CD14-positive monocyte (primary cell): ENCODE data around the gene TLCD3B. TPM values are rescaled to one million over a fixed set of nuclear protein-coding genes. Genes with fewer than 3 reads are reported as not detected.

Source experiments
- DNase-seq, 3 donors: peaks; one replicate each; pipeline ENCODE4 v3.0.0-alpha.2; 2011 to 2022
- H2AFZ ChIP-seq: 2 replicates; pipeline ENCODE4 v1.6.0; 2012; ENCODE audit warnings: mild to moderate bottlenecking, low read depth, low read length, inconsistent platforms; ENCODE audit not compliant: insufficient read depth, poor library complexity, severe bottlenecking
- H3K27ac ChIP-seq, 2 donors: 1 replicate in 1 of 2; 2 replicates in 1 of 2; pipeline ENCODE4 v1.5.1; 2012 to 2013; ENCODE audit warnings: low read length in 2 of 2, control low read depth in 1 of 2, inconsistent platforms in 1 of 2, low read depth in 1 of 2, mild to moderate bottlenecking in 1 of 2
- H3K27me3 ChIP-seq, 2 donors: one replicate each; pipeline versions ENCODE4 v1.6.0 to v1.6.1; 2011 to 2013; ENCODE audit warnings: low read length in 2 of 2; ENCODE audit not compliant: control insufficient read depth in 2 of 2, insufficient read depth in 2 of 2
- H3K36me3 ChIP-seq, 2 donors: replicated peaks in 1 of 2; 1 replicate in 1 of 2; 2 replicates in 1 of 2; pipeline versions ENCODE4 v1.5.1 to v1.6.1; 2012 to 2013; ENCODE audit warnings: low read length in 2 of 2, control low read depth in 1 of 2, inconsistent platforms in 1 of 2, mild to moderate bottlenecking in 1 of 2; ENCODE audit not compliant: insufficient read depth in 2 of 2, control insufficient read depth in 1 of 2
- H3K4me1 ChIP-seq, 2 donors: 1 replicate in 1 of 2; 2 replicates in 1 of 2; pipeline versions ENCODE4 v1.5.1 to v1.6.1; 2012 to 2013; ENCODE audit warnings: low read length in 2 of 2, control low read depth in 1 of 2, inconsistent platforms in 1 of 2, mild to moderate bottlenecking in 1 of 2, moderate library complexity in 1 of 2; ENCODE audit not compliant: insufficient read depth in 2 of 2, control insufficient read depth in 1 of 2
- H3K4me2 ChIP-seq: replicated peaks from 2 replicates; pipeline ENCODE3; 2012; ENCODE audit warnings: low read length, moderate library complexity, mild to moderate bottlenecking; ENCODE audit not compliant: poor library complexity, severe bottlenecking; ENCODE audit errors: extremely low read depth
- H3K4me3 ChIP-seq, 3 experiments: fragments of 200-600 bp in 1 of 3; sonication (generic) in 1 of 3; replicated peaks in 1 of 3; 1 replicate in 2 of 3; 2 replicates in 1 of 3; pipeline ENCODE4 v1.5.1; 2011 to 2013; ENCODE audit warnings: low read length in 3 of 3, mild to moderate bottlenecking in 3 of 3, control low read depth in 2 of 3, low read depth in 2 of 3, inconsistent platforms in 1 of 3, moderate library complexity in 1 of 3
- H3K79me2 ChIP-seq: 2 replicates; pipeline ENCODE4 v1.6.0; 2012; ENCODE audit warnings: mild to moderate bottlenecking, control low read depth, inconsistent platforms, low read length, moderate library complexity; ENCODE audit not compliant: insufficient read depth
- H3K9ac ChIP-seq: 2 replicates; pipeline ENCODE4 v1.6.0; 2017; ENCODE audit warnings: low read length, mild to moderate bottlenecking; ENCODE audit not compliant: insufficient read depth, poor library complexity, severe bottlenecking
- H3K9me3 ChIP-seq, 2 donors: replicated peaks in 1 of 2; 1 replicate in 1 of 2; 2 replicates in 1 of 2; pipeline versions ENCODE4 v1.5.1 to v1.6.1; 2012 to 2013; ENCODE audit warnings: low read length in 2 of 2, control low read depth in 1 of 2; ENCODE audit not compliant: control insufficient read depth in 1 of 2, insufficient read depth in 1 of 2
- H4K20me1 ChIP-seq: 2 replicates; pipeline ENCODE4 v1.6.0; 2012; ENCODE audit warnings: mild to moderate bottlenecking, low read length, control low read depth, moderate library complexity; ENCODE audit not compliant: insufficient read depth
- H3K27ac Mint-ChIP-seq, 7 donors: one replicate each; pipeline ENCODE4 v1.8.0; 2020; ENCODE audit warnings: mild to moderate bottlenecking in 7 of 7, mixed read lengths in 7 of 7, moderate library complexity in 6 of 7, inconsistent platforms in 2 of 7
- H3K27me3 Mint-ChIP-seq, 3 donors: one replicate each; pipeline ENCODE4 v1.8.0; 2021 to 2022; ENCODE audit warnings: low read depth in 3 of 3, mild to moderate bottlenecking in 3 of 3, mixed read lengths in 3 of 3, moderate library complexity in 3 of 3, inconsistent platforms in 1 of 3
- H3K36me3 Mint-ChIP-seq, 2 donors: one replicate each; pipeline ENCODE4 v1.8.0; 2020; ENCODE audit warnings: mixed read lengths in 2 of 2, inconsistent platforms in 1 of 2, mild to moderate bottlenecking in 1 of 2
- H3K4me1 Mint-ChIP-seq: one replicate; pipeline ENCODE4 v1.8.0; 2020; ENCODE audit warnings: mild to moderate bottlenecking, mixed read lengths
- H3K4me3 Mint-ChIP-seq, 2 donors: one replicate each; pipeline ENCODE4 v1.8.0; 2020; ENCODE audit warnings: mild to moderate bottlenecking in 2 of 2, mixed read lengths in 2 of 2, moderate library complexity in 1 of 2
- H3K9me3 Mint-ChIP-seq, 7 donors: one replicate each; pipeline ENCODE4 v1.8.0; 2020 to 2022; ENCODE audit warnings: mixed read lengths in 7 of 7, mild to moderate bottlenecking in 6 of 7, moderate library complexity in 6 of 7, inconsistent platforms in 2 of 7
- CTCF ChIP-seq: fragments of 200-600 bp; IDR thresholded peaks from one replicate; pipeline ENCODE4 v1.8.0; 2022; ENCODE audit warnings: antibody characterized with exemption, mild to moderate bottlenecking
- WGBS: methylation state at CpG from one replicate; pipeline ENCODE4 v1.1.5; 2013; ENCODE audit warnings: missing lambda C conversion rate; ENCODE audit not compliant: insufficient coverage; 5-methylcytosine and 5-hydroxymethylcytosine counted together
- intact Hi-C, 2 donors: fragments of 100-400 bp; cut with micrococcal nuclease; formaldehyde crosslinking; loops; one replicate each; pipeline versions ENCODE4 v1.15.0 to v1.15.1; 2023
- polyA plus RNA-seq, 3 donors: library from polyadenylated mRNA; depleted of rRNA in 1 of 3; unstranded in 2 of 3; stranded (reverse) in 1 of 3; fragments of 300-500 nt in 2 of 3; fragments of >200 nt in 1 of 3; fragmentation: Illumina TruSeq in 2 of 3; gene quantifications; 1 replicate in 2 of 3; 2 replicates in 1 of 3; pipeline ENCODE4 v1.2.3, GENCODE V29; 2012 to 2021

Gene TLCD3B
- polyA plus RNA-seq, 3 donors = not detected

- H3K27ac Mint-ChIP-seq = no peak overlapping the region
- peaks cover 19 to 38% (median 29%) of the 10 kb centered on the region in 3 donors for H3K27me3 Mint-ChIP-seq
- H2AFZ ChIP-seq = no peak overlapping the region
- H3K27ac ChIP-seq = no peak overlapping the region
- no peaks in the 10 kb centered on the region for H3K79me2 ChIP-seq
- H4K20me1 ChIP-seq = peaks cover 5% of the 10 kb centered on the region
- DNase-seq = no peak
- H3K36me3 Mint-ChIP-seq = peaks cover 18 to 27% of the 10 kb centered on the region in 2 donors
- no peak overlapping the region for H3K9ac ChIP-seq
- H3K9me3 Mint-ChIP-seq = peaks cover 0 to 11% (median 3%) of the 10 kb centered on the region in 7 donors
- H3K4me3 Mint-ChIP-seq = no peak overlapping the region
- peaks cover 12 to 25% of the 10 kb centered on the region in 2 donors for H3K27me3 ChIP-seq
- peaks cover 7 to 20% of the 10 kb centered on the region in 2 donors for H3K36me3 ChIP-seq
- WGBS = 96% methylated on average over 29 of the region's 34 CpGs
- peaks cover 0 to 8% of the 10 kb centered on the region in 2 donors for H3K9me3 ChIP-seq
- H3K4me3 ChIP-seq = no peak overlapping the region
- H3K4me1 Mint-ChIP-seq = peaks cover 4% of the 10 kb centered on the region
- TF ChIP-seq CTCF = no peak
- H3K4me2 ChIP-seq = no peak overlapping the region
- H3K4me1 ChIP-seq = peaks cover 10 to 17% of the 10 kb centered on the region in 2 donors
- intact Hi-C loops = loop anchor here in 1 of 2 donors (5.0 kb wide), 2 partner anchors 60 to 310 kb away; no protein-coding TSS in a partner anchor
These were observed 24.3 kb downstream of the TLCD3B start for GRCh38 chr16:30006659-30007377.

- Histone ChIP-seq H3K4me2 (no peak overlapping the region), H3K36me3 (peaks cover 8 to 28% of the 10 kb centered on the region in 2 donors), H4K20me1 (peaks cover 5% of the 10 kb centered on the region), H3K9me3 (peaks cover 0 to 4% of the 10 kb centered on the region in 2 donors), H3K4me3 (no peak overlapping the region), H2AFZ (no peak overlapping the region), H3K27me3 (peaks cover 8 to 19% of the 10 kb centered on the region in 2 donors), H3K4me1 (peaks cover 6 to 9% of the 10 kb centered on the region in 2 donors), H3K79me2 (no peaks in the 10 kb centered on the region), H3K27ac (no peak overlapping the region), H3K9ac (no peak overlapping the region)
- intact Hi-C loops = loop anchor here in 1 of 2 donors (5.0 kb wide), 2 partner anchors 59 to 309 kb away; no protein-coding TSS in a partner anchor
- Mint-ChIP-seq H3K9me3 (peaks cover 0 to 7% (median 3%) of the 10 kb centered on the region in 7 donors), H3K27ac (no peak overlapping the region), H3K27me3 (peaks cover 14 to 30% (median 23%) of the 10 kb centered on the region in 3 donors), H3K4me1 (peaks cover 4% of the 10 kb centered on the region), H3K36me3 (peaks cover 21 to 33% of the 10 kb centered on the region in 2 donors), H3K4me3 (no peak overlapping the region)
- 94% methylated on average over 18 of the region's 18 CpGs for WGBS
- no peak for DNase-seq
- no peak for TF ChIP-seq CTCF
These were observed 25.0 kb downstream of the TLCD3B start for GRCh38 chr16:30006095-30006473.
